GM23338 (cell line): ENCODE data around the gene LRRC27. TPM values are rescaled to one million over a fixed set of nuclear protein-coding genes. Genes with fewer than 3 reads are reported as not detected.

Experiments
- ATAC-seq: fragments of 200-7000 bp; cut with Tn5 transposase; 3 replicates; pipeline ENCODE4 v1.9.1; 2020
- DNase-seq: peaks from one replicate; pipeline ENCODE4 v3.0.0-alpha.2; 2015; ENCODE audit warnings: low spot score
- H2AFZ ChIP-seq: fragments of 200-600 bp; sonication (generic); 2 replicates; pipeline ENCODE4 v1.8.0; 2016; ENCODE audit warnings: antibody characterized with exemption, mild to moderate bottlenecking, moderate library complexity
- H3F3A ChIP-seq: fragments of 200-600 bp; sonication (generic); replicated peaks from 2 replicates; pipeline ENCODE4 v1.8.0; 2017; ENCODE audit warnings: antibody characterized with exemption, mixed run types, low read depth
- H3K27ac ChIP-seq: fragments of 200-600 bp; sonication (generic); 2 replicates; pipeline ENCODE4 v1.6.1; 2016; ENCODE audit warnings: low read depth
- H3K27me3 ChIP-seq: fragments of 200-600 bp; sonication (generic); 2 replicates; pipeline ENCODE4 v1.8.0; 2016; ENCODE audit warnings: mild to moderate bottlenecking, mixed run types, moderate library complexity; ENCODE audit not compliant: insufficient read depth
- H3K36me3 ChIP-seq: fragments of 200-600 bp; sonication (generic); 2 replicates; pipeline ENCODE4 v1.8.0; 2016; ENCODE audit warnings: mild to moderate bottlenecking; ENCODE audit not compliant: insufficient read depth
- H3K4me1 ChIP-seq: fragments of 200-600 bp; sonication (generic); 2 replicates; pipeline ENCODE4 v1.8.0; 2016; ENCODE audit warnings: mild to moderate bottlenecking, moderate library complexity; ENCODE audit not compliant: insufficient read depth
- H3K4me2 ChIP-seq: fragments of 200-600 bp; sonication (generic); 2 replicates; pipeline ENCODE4 v1.7.1; 2017; ENCODE audit warnings: mixed run types
- H3K4me3 ChIP-seq: fragments of 200-600 bp; sonication (generic); 2 replicates; pipeline ENCODE4 v1.6.1; 2016; ENCODE audit warnings: mixed run types
- H3K79me2 ChIP-seq: fragments of 200-600 bp; sonication (generic); replicated peaks from 2 replicates; pipeline ENCODE4 v1.8.0; 2017; ENCODE audit warnings: mild to moderate bottlenecking; ENCODE audit not compliant: insufficient read depth
- H3K9me2 ChIP-seq: fragments of 200-600 bp; sonication (generic); 2 replicates; pipeline ENCODE4 v1.8.0; 2017; ENCODE audit not compliant: insufficient read depth
- H4K20me1 ChIP-seq: fragments of 200-600 bp; sonication (generic); replicated peaks from 2 replicates; pipeline ENCODE4 v1.8.0; 2017; ENCODE audit warnings: mild to moderate bottlenecking; ENCODE audit not compliant: insufficient read depth
- H3K27ac Mint-ChIP-seq: 2 replicates; pipeline ENCODE4 v1.8.0; 2020; ENCODE audit warnings: inconsistent platforms, mild to moderate bottlenecking, moderate library complexity, mixed read lengths
- H3K27me3 Mint-ChIP-seq: 3 replicates; pipeline ENCODE4 v1.8.0; 2022; ENCODE audit warnings: low read depth, mild to moderate bottlenecking, moderate library complexity, mixed read lengths, inconsistent platforms; ENCODE audit not compliant: insufficient read depth, poor library complexity
- H3K36me3 Mint-ChIP-seq: 3 replicates; pipeline ENCODE4 v1.8.0; 2021; ENCODE audit warnings: low read depth, mild to moderate bottlenecking, inconsistent platforms, moderate library complexity, mixed read lengths
- H3K4me1 Mint-ChIP-seq: 3 replicates; pipeline ENCODE4 v1.8.0; 2020; ENCODE audit warnings: mild to moderate bottlenecking, inconsistent platforms, mixed read lengths
- H3K4me3 Mint-ChIP-seq: 3 replicates; pipeline ENCODE4 v1.8.0; 2021; ENCODE audit warnings: moderate library complexity, mild to moderate bottlenecking, inconsistent platforms, mixed read lengths
- H3K9me3 Mint-ChIP-seq: 3 replicates; pipeline ENCODE4 v1.8.0; 2020; ENCODE audit warnings: moderate library complexity, mild to moderate bottlenecking, inconsistent platforms, mixed read lengths
- CREB1 ChIP-seq: fragments of 250-450 bp; sonication (Bioruptor Pico); IDR thresholded peaks from 2 replicates; pipeline ENCODE4 v1.5.0; 2020; ENCODE audit warnings: low read depth, mild to moderate bottlenecking, moderate library complexity
- ETS1 ChIP-seq: IDR thresholded peaks from 2 replicates; pipeline ENCODE4 v1.6.1; 2016; ENCODE audit warnings: antibody characterized with exemption
- EZH2 ChIP-seq: fragments of 200-600 bp; sonication (generic); IDR thresholded peaks from one replicate; pipeline ENCODE4 v1.8.0; 2017; ENCODE audit warnings: antibody characterized with exemption, mild to moderate bottlenecking, low read depth; ENCODE audit not compliant: unreplicated experiment
- EZH2phosphoT487 ChIP-seq: fragments of 200-600 bp; sonication (generic); IDR thresholded peaks from one replicate; pipeline ENCODE4 v1.8.1; 2018; ENCODE audit warnings: antibody characterized with exemption; ENCODE audit not compliant: unreplicated experiment
- JUNB ChIP-seq: IDR thresholded peaks from one replicate; pipeline ENCODE4 v1.6.1; 2016; ENCODE audit warnings: antibody characterized with exemption; ENCODE audit not compliant: unreplicated experiment
- NANOG ChIP-seq: IDR thresholded peaks from 2 replicates; pipeline ENCODE4 v1.6.1; 2016; ENCODE audit warnings: antibody characterized with exemption, borderline replicate concordance
- POLR2AphosphoS5 ChIP-seq: IDR thresholded peaks from 2 replicates; pipeline ENCODE4 v1.6.1; 2016; ENCODE audit warnings: antibody characterized with exemption, low read depth
- REST ChIP-seq: IDR thresholded peaks from one replicate; pipeline ENCODE4 v1.6.1; 2018; ENCODE audit warnings: antibody characterized with exemption; ENCODE audit not compliant: unreplicated experiment
- STAT1 ChIP-seq: IDR thresholded peaks from one replicate; pipeline ENCODE4 v1.6.1; 2016; ENCODE audit warnings: antibody characterized with exemption; ENCODE audit not compliant: unreplicated experiment
- ZNF114 ChIP-seq: fragments of 250-450 bp; sonication (Bioruptor Pico); IDR thresholded peaks from 2 replicates; pipeline ENCODE4 v1.5.0; 2020; ENCODE audit warnings: mild to moderate bottlenecking, moderate library complexity
- ZNF331 ChIP-seq: fragments of 250-450 bp; sonication (Bioruptor Pico); IDR thresholded peaks from 2 replicates; pipeline ENCODE4 v1.5.0; 2020; ENCODE audit warnings: low read depth, mild to moderate bottlenecking, moderate library complexity
- ZNF462 ChIP-seq: fragments of 250-450 bp; sonication (Bioruptor Pico); IDR thresholded peaks from 2 replicates; pipeline ENCODE4 v1.5.0; 2020; ENCODE audit warnings: mild to moderate bottlenecking, moderate library complexity
- polyA plus RNA-seq: library from polyadenylated mRNA; unstranded; fragments of >200 nt; fragmentation: Nextera tagmentation; extraction: Ambion mirVana; gene quantifications from 2 replicates; pipeline ENCODE4 v1.2.1, GENCODE V29; 2016
- total RNA-seq: library from RNA; depleted of rRNA; stranded (reverse); fragments of >200 nt; shearing (Covaris generic); gene quantifications from 2 replicates; pipeline ENCODE4 v1.2.3, GENCODE V29; 2014
- TF ChIP-seq, protein P1 (sequence below), 2 experiments: fragments of 200-600 bp in 1 of 2; sonication (generic) in 1 of 2; conservative IDR thresholded peaks; 2 replicates each; pipeline versions ENCODE4 v1.5.1 to v1.6.1; 2016 to 2017; ENCODE audit warnings: antibody characterized with exemption in 2 of 2, low read depth in 2 of 2, mild to moderate bottlenecking in 2 of 2, moderate library complexity in 1 of 2

The LRRC27 gene
- total and polyA plus RNA-seq, 2 experiments from 2014 or later: 2.9 to 3.5 TPM

GRCh38 chr10:132416566-132417256 lies 84.7 kb downstream of the LRRC27 start:
- H3K36me3 Mint-ChIP-seq: no peaks in the 10 kb centered on the region; the same call in 2 of the 3 replicates
- no peaks in the 10 kb centered on the region for H4K20me1 ChIP-seq
- ATAC-seq (no peak), DNase-seq (no peak)
- no peak overlapping the region for H2AFZ ChIP-seq
- peaks cover 45% of the 10 kb centered on the region for H3K4me1 Mint-ChIP-seq
- peaks cover 13% of the 10 kb centered on the region for H3K27me3 Mint-ChIP-seq
- H3K9me2 ChIP-seq: no peaks in the 10 kb centered on the region
- TF ChIP-seq NANOG (no peak), ZNF462 (no peak), STAT1 (no peak), ETS1 (no peak), ZNF331 (no peak), POLR2AphosphoS5 (no peak), REST (no peak), EZH2phosphoT487 (no peak), EZH2 (no peak), CREB1 (CRISPR knock-in tag) (no peak), JUNB (no peak), ZNF114 (CRISPR knock-in tag) (no peak)
- TF ChIP-seq, protein P1, sequence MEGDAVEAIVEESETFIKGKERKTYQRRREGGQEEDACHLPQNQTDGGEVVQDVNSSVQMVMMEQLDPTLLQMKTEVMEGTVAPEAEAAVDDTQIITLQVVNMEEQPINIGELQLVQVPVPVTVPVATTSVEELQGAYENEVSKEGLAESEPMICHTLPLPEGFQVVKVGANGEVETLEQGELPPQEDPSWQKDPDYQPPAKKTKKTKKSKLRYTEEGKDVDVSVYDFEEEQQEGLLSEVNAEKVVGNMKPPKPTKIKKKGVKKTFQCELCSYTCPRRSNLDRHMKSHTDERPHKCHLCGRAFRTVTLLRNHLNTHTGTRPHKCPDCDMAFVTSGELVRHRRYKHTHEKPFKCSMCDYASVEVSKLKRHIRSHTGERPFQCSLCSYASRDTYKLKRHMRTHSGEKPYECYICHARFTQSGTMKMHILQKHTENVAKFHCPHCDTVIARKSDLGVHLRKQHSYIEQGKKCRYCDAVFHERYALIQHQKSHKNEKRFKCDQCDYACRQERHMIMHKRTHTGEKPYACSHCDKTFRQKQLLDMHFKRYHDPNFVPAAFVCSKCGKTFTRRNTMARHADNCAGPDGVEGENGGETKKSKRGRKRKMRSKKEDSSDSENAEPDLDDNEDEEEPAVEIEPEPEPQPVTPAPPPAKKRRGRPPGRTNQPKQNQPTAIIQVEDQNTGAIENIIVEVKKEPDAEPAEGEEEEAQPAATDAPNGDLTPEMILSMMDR (conservative IDR thresholded peaks at IDR 0.05; ENCODE audit: low read depth in 2 of 2): no peak
- no peak overlapping the region for H3K27ac ChIP-seq
- no peak overlapping the region for H3K4me3 Mint-ChIP-seq
- no peak overlapping the region for H3K4me2 ChIP-seq
- H3K27ac Mint-ChIP-seq: no peak overlapping the region
- H3K27me3 ChIP-seq: no peaks in the 10 kb centered on the region
- H3F3A ChIP-seq: 0 out of 2 replicates have a peak, but pooled peaks cover 3% of the 10 kb centered on the region
- H3K36me3 ChIP-seq: no peaks in the 10 kb centered on the region
- no peaks in the 10 kb centered on the region for H3K9me3 Mint-ChIP-seq
- no peak overlapping the region for H3K4me3 ChIP-seq
- H3K4me1 ChIP-seq: peaks cover 15% of the 10 kb centered on the region
- no peaks in the 10 kb centered on the region for H3K79me2 ChIP-seq
